GM12878 (cell line): ENCODE data around the gene GALE.

Source experiments
- ATF2 ChIP-seq: IDR thresholded peaks from 2 replicates; pipeline ENCODE4 v1.6.1; 2012; ENCODE audit warnings: low read length, inconsistent platforms
- CEBPB ChIP-seq, 2 experiments: fragments of 150-350 bp in 1 of 2; IDR thresholded peaks; 2 replicates each; pipeline ENCODE4 v1.6.1; 2012 to 2014; ENCODE audit warnings: low read depth in 2 of 2, low read length in 2 of 2, borderline replicate concordance in 1 of 2, inconsistent platforms in 1 of 2
- EGR1 ChIP-seq, 2 experiments: IDR thresholded peaks; 1 replicate in 1 of 2; 2 replicates in 1 of 2; pipeline ENCODE4 v1.6.1; 2011 to 2012; ENCODE audit warnings: low read depth in 2 of 2, low read length in 2 of 2, borderline replicate concordance in 1 of 2, mild to moderate bottlenecking in 1 of 2, moderate library complexity in 1 of 2
- EP300 ChIP-seq, 2 experiments: fragments of 150-350 bp in 1 of 2; IDR thresholded peaks; 2 replicates each; pipeline ENCODE4 v1.6.1; 2011 to 2012; ENCODE audit warnings: low read depth in 2 of 2, low read length in 2 of 2, borderline replicate concordance in 1 of 2, improper control_type of control experiment in 1 of 2, inconsistent platforms in 1 of 2; ENCODE audit not compliant: control insufficient read depth in 1 of 2
- EZH2 ChIP-seq: IDR thresholded peaks from 2 replicates; pipeline ENCODE4 v1.6.1; 2012; ENCODE audit warnings: low read depth, mild to moderate bottlenecking, control low read depth, inconsistent platforms, low read length, borderline replicate concordance; ENCODE audit not compliant: control insufficient read depth
- POLR2AphosphoS5 ChIP-seq: IDR thresholded peaks from 2 replicates; pipeline ENCODE4 v1.6.1; 2011; ENCODE audit warnings: mild to moderate bottlenecking, low read length, inconsistent platforms
- RELB ChIP-seq: fragments of 450-650 bp; IDR thresholded peaks from 2 replicates; pipeline ENCODE4 v1.6.1; 2017; ENCODE audit warnings: low read depth, mild to moderate bottlenecking, moderate library complexity
- ZBTB33 ChIP-seq: fragments of 450-650 bp; IDR thresholded peaks from 2 replicates; pipeline ENCODE4 v1.6.1; 2017; ENCODE audit warnings: mild to moderate bottlenecking
- ZNF217 ChIP-seq: fragments of 450-650 bp; IDR thresholded peaks from 2 replicates; pipeline ENCODE4 v1.6.1; 2017; ENCODE audit warnings: antibody characterized with exemption, mild to moderate bottlenecking
- ZZZ3 ChIP-seq: IDR thresholded peaks from 2 replicates; pipeline ENCODE4 v1.6.1; 2011; ENCODE audit warnings: low read depth; ENCODE audit not compliant: control insufficient read depth, insufficient read length

GRCh38 chr1:23793018-23793781 is 7.4 kb downstream of the GALE start:
- no peak for TF ChIP-seq EZH2
- TF ChIP-seq ZNF217: no peak
- no peak for TF ChIP-seq ZZZ3
- no peak for TF ChIP-seq ATF2
- no peak for TF ChIP-seq CEBPB (IDR thresholded peaks at IDR 0.05; ENCODE audit: borderline replicate concordance in 1 of 2, low read depth in 2 of 2, low read length in 2 of 2)
- TF ChIP-seq EGR1 (IDR thresholded peaks at IDR 0.05; ENCODE audit: borderline replicate concordance in 1 of 2, low read depth in 2 of 2, low read length in 2 of 2): no peak
- no peak for TF ChIP-seq ZBTB33
- TF ChIP-seq POLR2AphosphoS5: no peak
- no peak for TF ChIP-seq EP300 (IDR thresholded peaks at IDR 0.05; ENCODE audit: borderline replicate concordance in 1 of 2, control insufficient read depth in 1 of 2, low read depth in 2 of 2, low read length in 2 of 2)
- no peak for TF ChIP-seq RELB
